Stimulated activated CD8-positive, alpha-beta memory T cell treated with anti-CD3 and anti-CD28 coated beads, Interleukin-15, amount 100 ng/mL, for 4 hours (primary cell): ENCODE results near the gene DARS1.
"Not testable (repeated sequence)": the region's sequence is repeated elsewhere in the genome, so short reads cannot be mapped to it uniquely, and the experiment has no call there.

Experiments
- DNase-seq, 2 donors: peaks; one replicate each; pipeline ENCODE4 v3.0.0-alpha.2; 2020; ENCODE audit warnings: low read depth in 2 of 2

Gene DARS1

DNA sequence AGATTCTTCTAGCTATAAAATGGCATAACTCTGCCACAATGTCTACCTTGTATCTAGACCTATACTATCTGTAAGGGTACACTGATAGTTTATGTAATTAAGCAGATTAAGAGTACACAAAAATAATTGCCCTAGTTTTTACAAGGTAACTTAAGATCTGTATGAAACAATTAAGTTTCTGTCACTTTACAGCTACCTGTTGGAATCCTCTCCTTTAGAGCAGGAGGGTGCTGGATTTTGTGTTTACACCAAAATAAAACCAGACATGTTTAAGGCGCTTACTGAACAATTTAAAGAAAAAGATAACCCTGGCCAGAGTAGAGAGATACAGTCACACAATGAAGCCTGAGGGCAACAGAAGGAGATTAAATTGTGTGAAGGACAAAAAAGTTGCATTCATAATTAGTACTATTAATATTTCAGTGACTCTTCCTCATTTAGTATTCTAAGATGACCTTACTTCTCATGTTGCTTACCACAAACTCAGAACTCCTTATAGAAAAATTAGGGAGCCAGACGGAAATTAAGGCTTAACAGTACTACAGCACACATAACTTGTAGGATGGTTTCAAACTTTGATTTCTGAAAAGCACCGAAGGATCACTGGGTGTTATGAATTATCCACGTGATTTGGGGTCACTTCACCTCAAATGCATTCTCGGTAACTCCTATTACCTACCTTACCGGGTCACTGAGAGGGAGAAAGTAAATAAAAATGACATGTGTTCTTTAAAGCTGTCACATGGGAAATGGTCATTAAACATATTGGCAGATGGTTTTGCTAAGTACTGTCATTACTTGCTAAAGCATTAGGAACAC, 1.0 kb downstream of the DARS1 start:
- DNase-seq = no peak

DNA sequence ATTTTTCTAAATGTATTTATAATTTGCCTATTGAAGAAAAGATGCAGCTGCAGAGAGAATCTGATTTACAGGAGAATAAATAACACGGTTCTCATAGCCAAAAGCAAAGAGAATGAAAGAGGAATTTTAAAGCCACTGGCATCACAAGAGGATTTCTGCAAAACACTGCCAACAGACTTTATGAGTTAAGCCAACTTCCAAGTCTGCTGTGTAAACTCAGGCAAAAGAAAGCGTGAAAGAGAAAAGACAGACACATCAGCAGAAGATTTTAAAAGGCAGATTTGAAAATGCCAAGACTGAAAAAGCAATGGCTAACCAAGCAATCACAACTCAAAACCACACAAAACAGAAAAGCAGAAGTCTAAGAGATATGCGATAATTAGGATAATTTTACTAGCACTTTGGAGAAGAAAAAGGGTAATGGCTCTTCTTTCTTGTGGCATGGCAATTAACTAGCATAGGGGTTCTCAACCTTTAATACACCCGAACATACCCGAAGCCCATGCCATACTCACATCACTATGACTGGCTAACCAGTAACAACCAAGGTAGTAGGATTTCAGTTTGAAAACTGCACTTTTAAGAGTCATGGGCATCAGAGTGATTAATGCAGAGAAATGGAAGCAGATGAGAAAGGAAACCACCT, 4.9 kb downstream of the DARS1 start:
- DNase-seq = no peak

DNA sequence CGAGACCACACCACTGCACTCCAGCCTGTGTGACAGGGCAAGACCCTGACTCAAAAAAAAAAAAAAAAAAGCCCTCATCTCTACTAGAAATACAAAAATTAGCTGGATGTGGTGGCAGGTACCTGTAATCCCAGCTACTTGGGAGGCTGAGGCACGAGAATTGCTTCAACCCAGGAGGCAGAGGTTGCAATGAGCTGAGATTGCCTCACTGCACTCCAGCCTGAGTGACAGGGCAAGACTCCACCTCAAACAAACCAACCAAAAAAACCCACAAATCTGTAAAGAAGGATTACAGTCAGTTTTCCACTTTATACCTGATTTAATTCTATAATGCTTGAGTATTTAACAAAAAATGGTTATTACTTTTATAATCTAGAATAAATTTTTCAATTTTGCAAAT, 9.7 kb downstream of the DARS1 start:
- DNase-seq = no peak

- no peak for DNase-seq
Measured at GRCh38 chr2:135974036-135974435, 11.4 kb downstream of the DARS1 start.

- DNase-seq = no peak
Measured at GRCh38 chr2:135969655-135970387, 15.6 kb downstream of the DARS1 start.

DNA sequence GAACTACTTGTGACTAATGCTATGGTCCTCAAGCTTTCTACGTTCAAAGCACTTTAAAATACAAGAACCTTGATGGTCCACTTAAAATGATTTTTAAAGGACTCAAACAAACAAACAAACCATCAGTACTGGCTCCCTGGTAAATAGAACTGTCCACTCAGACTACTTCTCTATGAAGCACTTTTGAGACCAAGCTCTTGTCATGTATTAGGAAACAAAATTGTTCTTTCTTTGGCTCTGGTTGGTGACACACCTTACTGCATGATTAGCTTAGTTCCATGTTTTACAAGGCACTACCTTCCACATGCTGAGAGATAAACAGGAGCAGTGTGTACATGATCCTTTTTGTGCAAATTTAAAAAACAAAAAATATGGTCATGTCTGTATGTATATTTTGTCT, 19.7 kb downstream of the DARS1 start:
- no peak for DNase-seq

- not testable (repeated sequence) for DNase-seq
Measured at GRCh38 chr2:135964404-135964803, 21.0 kb downstream of the DARS1 start.

- DNase-seq = no peak
Measured at GRCh38 chr2:135963841-135964240, 21.6 kb downstream of the DARS1 start.

DNA sequence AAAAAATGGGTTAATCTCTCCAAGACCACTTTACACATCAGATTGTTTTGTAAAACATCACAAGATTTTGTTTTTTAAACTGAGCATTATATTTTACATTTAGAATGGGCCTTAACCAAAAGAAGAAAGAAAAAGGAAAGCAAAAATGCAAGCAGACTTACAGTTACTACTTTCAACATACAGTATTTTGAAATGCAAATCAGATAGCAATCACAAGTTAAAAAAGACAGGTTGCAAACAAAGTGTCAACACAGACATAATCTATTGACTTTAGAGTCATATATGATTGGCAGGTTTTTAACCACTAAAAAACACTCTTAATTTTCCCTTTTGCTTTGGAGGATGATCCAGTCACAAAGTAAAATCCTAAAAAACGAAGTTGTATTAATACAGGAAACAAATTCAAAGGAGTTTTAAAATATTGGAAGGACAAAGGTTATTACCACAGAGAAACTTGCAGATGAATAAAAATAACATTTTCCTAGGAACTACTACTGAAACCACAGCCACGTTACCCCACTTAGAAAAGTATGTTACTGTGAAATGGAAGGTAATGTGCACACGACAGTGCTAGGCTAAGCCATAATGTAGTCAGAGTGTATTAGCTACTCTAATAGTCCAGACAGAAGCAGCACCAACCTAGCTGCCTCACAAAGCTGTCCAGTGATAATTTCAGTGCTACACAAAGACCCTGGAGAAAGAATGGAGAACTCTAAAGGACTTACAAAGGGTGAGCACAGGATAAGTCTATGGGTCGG, 22.9 kb downstream of the DARS1 start:
- no peak for DNase-seq

GRCh38 chr2:135960656-135961551, 24.5 kb downstream of the DARS1 start:
- no peak for DNase-seq

- DNase-seq = no peak
Measured at GRCh38 chr2:135960150-135960549, 25.3 kb downstream of the DARS1 start.

GRCh38 chr2:135958927-135959326, 26.5 kb downstream of the DARS1 start:
- not testable (repeated sequence) for DNase-seq

DNA sequence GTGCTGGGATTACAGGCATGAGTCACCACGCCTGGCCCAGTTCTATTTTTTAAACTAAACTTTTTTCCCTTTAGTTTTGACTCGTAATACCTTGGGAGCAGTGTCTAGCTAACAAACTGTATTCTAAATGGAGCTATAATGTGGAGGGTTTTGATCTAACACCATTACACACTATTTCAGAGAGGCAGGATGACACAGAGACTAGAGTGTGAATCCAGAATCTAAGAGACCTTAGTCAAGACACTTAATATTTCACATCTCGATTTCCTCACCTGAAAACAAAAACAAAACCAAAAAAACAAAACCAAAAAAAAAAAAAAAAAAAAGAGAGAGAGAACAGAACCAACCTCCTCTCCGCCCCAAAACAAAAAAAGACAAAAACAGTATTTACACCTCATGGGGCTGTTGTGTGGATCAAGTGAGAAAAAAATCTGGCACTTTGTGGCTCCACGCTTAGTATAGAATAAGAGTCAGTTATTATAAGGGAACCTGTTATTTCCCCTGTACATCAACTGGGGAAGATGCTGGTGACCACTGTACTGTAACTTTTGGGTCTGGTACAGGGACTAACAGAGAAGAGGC, 31.3 kb downstream of the DARS1 start:
- no peak for DNase-seq

- no peak for DNase-seq
Measured at GRCh38 chr2:135952891-135953290, 32.5 kb downstream of the DARS1 start.

GRCh38 chr2:135951041-135951583, 34.3 kb downstream of the DARS1 start:
- DNase-seq = no peak

DNA sequence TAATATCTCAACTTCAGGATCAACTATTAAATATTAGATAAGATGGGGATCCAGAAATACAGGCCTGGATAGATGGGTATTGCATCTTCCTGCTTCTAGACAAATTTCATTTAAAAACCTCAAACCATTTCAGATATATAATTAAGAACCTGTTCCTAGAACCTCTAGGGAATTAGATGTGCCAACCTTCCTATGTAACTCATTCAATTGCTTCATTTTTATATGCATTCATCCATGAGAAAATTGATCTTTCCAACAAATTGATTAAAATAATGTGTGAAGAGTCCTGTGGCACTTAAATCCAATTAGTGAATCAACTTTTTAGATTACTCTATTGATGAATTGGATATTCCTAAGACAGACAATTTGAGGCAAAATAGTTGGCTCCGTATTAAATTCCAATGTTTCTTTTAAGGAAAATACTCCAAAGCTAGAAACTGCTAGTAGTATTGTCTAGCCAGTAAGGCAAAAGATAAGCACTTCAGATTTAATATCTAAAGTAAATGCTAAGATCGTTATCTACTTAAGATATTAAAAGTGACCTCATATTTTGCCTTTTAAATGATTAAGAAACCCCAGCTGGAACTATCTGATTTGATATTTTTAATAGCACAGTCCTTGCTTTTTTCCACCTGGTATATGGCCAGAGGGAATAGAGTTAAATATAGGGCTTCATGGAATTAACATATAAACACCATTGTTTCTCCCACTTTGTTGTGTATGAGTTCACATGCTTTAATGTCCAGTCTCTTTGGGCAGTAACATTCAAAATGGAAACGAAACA, 35.8 kb downstream of the DARS1 start:
- no peak for DNase-seq

GRCh38 chr2:135948642-135949355, 36.6 kb downstream of the DARS1 start:
- no peak for DNase-seq

- no peak for DNase-seq
Measured at GRCh38 chr2:135948141-135948540, 37.3 kb downstream of the DARS1 start.

GRCh38 chr2:135947483-135947882, 37.9 kb downstream of the DARS1 start:
- no peak for DNase-seq
